HUDEP-2 (cell line): ENCODE measurements around the gene SELENOW.
A peak's percentile ranks its signal among the peaks of the same experiment; 100 is the strongest.
"Not testable (repeated sequence)": the region's sequence is repeated elsewhere in the genome, so short reads cannot be mapped to it uniquely, and the experiment has no call there.

ENCODE experiments used
- DNase-seq, 76 experiments: peaks; one replicate each; lab custom pipeline; 2025; ENCODE audit not compliant: unreplicated experiment in 76 of 76; lab: John Stamatoyannopoulos, UW

The SELENOW gene

DNA sequence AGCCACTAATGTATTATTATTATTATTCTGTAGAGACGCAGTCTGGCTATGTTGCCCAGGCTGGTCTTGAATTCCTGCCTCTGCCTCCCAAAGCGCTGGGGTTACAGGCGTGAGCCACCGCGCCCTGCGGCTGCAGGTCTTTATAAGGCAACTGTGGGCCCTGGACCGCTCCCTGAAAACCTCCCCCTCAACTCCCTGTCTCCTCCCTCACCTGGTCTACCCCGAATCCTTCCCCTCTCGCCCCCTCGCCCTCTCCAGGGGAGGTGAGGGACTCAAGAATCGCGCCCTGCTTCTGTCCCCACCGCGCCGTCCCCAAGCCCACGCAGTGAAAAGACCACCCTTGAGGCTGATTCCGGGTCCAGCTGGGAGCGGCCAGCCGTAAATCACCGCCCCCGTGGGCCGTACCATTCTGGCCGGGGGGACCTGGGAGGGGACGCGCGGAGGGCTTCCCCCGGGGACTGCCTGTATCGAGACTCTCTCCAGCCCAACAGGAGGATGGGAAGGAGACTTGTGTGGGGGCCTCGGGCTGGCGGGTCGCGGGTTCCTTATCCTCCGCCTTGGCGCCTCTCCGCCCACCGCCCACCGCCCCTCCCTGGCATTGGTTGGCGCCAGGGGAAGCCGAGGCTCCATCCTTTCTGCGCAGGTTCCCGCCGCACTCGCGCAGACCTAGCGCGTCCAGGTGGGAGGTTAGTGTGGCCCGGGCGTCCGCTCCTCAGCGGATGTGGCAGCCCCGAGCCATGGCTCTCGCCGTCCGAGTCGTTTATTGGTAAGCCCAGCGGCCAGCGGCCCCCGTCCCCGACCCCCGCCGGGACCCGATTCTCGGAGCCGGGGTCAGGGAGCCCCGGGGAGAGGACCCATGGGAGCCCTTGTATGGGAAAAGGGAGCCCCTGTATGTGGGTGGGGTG, at the start of gene SELENOW:
Gene SELENOW, plus strand, starts transcription at position 655 of the 905 bp plus-strand sequence. Its CDS starts 83 bp downstream, at position 738.
- DNase-seq = peak in 68 of 76 experiments; percentile 27 to 97 (median 73)

DNA sequence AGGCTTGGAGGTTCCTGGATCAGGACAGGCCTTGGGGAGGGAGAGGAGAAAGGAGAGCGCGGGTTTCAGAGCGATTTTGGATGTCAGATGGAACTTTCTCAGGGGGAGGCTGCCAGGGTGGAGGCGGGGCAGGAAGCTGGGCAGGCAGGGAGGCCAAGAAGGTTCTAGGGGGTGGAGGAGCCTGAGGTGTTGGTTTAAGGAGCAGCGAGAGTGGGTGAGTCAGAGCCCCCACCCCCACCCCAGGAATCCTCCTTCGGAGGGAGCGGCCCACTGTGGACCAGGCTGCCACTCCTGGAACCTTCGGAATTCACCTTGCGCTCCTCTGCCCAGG, 49.1 kb upstream of the SELENOW start:
- peak in 28 of 76 experiments; percentile 11 to 54 (median 26) for DNase-seq

DNA sequence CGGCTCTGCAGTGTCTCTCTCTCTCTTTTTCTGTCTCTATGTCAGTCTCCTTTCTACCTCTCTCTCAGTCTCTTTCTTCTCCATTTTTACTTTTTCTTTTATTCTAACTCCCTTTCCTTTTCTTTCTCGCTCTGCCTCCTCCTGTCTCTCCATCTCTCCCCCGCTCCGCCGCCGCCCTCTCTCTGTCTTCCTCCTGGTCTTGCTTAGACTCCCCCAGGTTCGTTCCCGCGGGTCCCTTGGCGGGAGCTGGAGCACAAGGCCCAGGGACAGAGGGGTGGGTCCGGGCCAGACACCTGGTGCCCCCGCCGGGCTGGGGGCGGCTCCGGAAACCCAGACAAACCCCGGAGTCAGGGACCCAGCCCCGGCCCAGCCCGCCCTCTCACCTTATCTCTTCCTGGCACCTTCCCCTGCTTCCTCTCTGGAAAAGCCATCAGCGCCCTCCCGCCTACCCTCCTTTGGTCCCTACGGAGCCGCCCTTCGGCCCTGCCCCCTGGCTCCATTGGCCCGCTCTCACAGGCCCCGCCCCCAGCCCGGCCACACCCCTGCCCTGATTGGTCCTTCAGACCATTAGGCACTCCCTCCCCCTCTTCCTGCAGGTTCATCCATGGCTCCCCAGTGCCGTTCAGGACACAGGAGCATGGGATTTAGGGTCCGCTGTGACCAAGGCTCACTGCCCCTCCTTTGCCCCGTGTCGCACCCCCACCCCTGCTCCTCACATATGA, 48.5 kb upstream of the SELENOW start:
- DNase-seq = peak in 73 of 76 experiments; percentile 27 to 93 (median 81)

DNA sequence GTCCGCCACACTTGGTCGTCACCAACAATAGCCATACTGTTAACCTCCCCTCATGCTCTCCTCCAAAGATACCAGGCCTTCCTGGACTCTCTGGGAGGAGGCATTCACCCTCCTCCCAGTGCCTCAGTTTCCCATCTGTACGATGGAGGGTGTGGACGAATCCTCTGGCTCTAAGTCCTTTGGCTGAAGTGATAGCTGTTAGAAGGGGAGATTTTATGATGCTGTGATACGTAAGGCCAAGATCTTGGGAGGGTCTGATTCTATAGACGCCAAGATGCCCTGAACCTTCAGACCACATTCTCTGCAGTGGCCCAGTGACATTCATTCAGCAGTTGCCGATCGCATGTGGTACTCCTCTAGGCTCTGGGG, 48.0 kb upstream of the SELENOW start:
- DNase-seq = no peak

DNA sequence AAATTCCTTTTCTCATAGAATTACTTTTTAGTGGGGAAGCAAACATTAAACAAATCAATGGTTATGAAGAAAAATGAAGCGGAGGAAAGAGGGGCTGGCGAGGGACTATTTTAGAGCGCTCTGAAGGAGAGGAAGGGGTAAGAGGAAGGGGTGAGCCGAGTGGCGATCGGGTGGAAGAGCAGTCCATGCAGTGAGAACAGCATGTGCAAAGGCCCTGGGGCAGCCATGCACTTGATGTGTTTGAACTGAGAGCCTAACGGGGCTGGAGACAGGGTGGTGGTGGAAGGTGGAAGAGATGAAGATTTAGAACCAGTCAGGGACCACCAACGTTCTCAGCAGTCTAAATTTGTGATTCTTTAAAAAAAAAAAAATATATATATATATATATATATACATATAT, 47.6 kb upstream of the SELENOW start:
- no peak for DNase-seq

DNA sequence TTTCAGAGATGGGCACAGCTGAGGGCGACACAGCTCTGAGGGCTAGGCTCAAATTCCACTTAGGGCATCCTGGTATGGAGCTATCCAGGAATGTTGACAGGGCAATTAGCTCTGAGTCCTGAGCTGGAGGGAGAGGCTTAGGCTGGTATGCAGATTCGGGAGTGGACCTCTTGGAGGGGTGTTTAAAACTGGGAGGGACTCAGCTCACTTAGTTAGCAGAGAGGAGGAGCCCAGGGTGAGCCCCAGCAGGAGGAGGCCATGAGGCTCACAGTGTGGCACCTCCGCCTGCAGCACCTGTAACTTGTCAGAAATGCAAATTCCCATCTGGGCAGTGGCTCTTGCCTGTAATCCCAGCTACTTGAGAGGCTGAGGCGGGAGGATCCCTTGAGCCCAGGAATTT, 43.4 kb upstream of the SELENOW start:
- DNase-seq = no peak

DNA sequence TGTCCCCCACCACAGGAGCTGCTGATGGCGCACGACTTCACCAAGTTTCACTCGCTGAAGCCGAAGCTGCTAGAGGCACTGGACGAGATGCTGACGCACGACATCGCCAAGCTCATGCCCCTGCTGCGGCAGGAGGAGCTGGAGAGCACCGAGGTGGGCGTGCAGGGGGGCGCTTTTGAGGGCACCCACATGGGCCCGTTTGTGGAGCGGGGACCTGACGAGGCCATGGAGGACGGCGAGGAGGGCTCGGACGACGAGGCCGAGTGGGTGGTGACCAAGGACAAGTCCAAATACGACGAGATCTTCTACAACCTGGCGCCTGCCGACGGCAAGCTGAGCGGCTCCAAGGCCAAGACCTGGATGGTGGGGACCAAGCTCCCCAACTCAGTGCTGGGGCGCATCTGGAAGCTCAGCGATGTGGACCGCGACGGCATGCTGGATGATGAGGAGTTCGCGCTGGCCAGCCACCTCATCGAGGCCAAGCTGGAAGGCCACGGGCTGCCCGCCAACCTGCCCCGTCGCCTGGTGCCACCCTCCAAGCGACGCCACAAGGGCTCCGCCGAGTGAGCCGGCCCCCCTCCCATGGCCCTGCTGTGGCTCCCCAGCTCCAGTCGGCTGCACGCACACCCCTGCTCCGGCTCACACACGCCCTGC, 37.5 kb upstream of the SELENOW start:
- DNase-seq = no peak

DNA sequence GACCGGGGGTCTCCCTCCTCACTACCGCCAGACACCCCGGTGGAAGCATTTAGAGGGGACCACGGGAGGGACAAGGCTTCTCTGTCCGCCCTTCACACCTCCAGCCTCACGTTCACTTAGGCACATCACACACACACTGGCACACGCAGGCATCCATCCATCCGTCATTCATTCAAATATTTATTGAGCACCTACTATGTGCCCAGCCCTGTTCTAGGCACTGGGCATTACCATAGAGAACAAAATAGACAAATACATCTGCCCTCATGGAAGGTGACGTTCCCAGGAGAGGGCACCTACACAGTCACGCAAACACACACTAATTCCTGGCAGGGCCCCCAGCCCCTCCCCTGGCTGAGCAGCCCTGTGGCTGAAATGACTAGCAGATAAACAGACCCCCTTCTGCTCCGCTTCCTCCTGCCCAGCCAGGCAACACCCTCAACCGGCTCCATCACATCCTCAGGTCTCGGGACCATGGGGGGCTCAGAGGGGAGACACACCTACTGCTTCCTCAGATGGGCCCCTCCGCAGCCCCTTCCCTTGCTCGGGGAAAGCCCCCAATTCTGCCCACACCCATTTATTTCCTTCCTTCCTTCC, 36.9 kb upstream of the SELENOW start:
- DNase-seq = no peak

DNA sequence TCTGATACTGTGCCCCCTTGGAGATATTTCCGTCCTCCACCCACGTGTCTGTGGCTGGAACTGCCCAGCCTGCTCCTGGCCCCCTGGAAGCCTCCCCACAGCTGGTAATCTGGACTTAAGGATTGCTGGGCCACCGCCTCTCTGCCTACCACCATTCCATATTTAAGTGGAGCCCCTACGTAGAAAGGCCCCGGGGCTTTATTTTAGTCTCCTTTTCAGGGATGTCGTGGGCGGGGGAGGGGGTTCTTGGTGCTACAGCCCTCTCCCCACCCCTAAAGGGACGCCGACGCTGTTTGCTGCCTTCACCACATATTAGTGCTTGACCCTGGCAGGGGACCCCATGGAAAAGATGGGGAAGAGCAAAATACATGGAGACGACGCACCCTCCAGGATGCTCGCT, 35.9 kb upstream of the SELENOW start:
- DNase-seq = no peak

DNA sequence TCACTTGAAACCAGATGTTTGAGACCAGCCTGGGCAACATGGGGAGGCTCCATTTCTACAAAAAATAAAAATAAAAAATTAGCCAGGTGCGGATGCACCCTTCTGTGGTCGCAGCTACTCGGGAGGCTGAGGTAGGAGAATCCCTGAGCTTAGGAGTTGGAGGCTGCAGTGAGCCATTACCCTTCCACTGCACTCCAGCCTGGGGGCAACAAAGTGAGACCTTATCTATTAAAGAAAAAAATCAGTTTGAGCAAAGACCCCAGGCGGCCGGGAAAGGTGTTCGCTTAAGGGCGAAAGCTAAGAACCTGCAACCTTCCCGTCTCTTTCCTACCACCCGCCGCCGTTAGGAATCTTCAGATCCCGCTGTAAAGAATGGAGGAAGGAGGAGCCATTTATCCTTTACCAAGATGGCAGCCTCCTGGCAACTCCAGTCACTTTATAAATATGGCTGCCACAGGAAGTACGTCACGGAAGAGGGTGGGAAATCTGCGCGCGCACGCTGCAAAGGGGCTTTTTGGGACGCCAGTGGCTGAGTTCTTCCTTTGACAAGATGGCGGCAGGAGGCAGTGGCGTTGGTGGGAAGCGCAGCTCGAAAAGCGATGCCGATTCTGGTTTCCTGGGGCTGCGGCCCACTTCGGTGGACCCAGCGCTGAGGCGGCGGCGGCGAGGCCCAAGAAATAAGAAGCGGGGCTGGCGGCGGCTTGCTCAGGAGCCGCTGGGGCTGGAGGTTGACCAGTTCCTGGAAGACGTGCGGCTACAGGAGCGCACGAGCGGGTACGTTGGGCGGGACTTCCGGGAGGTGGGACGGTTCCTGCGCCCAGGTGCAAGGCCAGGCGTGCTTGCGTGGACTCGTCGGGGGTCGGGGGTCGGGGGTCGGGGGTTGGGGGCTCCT, 33.2 kb upstream of the SELENOW start, which contains the start of gene NOP53:
Gene NOP53, plus strand, starts transcription at position 537 of the 892 bp plus-strand sequence. Its CDS starts 14 bp downstream, at position 551.
- DNase-seq = peak; percentile 72 to 100 (median 97)

DNA sequence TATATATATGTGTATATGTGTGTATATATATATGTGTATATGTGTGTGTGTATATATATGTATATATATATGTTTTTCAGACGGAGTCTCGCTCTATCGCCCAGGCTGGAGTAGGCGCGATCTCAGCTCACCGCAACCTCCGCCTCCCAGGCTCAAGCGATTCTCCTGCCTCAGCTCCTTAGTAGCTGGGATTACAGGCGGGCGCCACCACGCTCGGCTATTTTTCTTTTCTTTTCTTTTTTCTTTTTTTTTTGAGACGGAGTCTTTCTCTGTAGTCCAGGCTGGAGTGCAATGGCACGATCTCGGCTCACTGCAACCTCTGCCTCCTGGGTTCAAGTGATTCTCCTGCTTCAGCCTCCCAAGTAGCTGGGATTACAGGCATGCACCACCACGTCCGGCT, 32.4 kb upstream of the SELENOW start:
- DNase-seq = not testable (repeated sequence)

DNA sequence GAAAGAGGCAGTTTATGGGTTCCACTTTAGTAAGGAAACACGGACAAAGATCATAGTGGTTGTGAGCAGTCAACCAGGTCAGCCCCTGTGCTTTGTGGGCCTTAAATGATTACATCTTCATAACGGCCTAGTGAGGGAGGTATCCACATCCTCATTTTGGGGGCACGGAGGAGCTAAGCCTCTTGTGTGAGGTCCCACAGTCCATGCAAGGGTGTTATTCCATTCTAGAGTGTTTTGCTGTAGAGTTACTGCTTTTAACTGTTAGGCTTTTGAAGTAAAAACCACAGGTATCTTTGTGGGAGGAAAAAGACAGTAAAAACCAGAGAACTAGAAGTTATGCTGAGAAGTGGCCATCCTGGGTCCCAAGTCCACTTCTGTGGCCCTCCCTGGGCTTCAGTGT, 29.2 kb upstream of the SELENOW start:
- no peak for DNase-seq

DNA sequence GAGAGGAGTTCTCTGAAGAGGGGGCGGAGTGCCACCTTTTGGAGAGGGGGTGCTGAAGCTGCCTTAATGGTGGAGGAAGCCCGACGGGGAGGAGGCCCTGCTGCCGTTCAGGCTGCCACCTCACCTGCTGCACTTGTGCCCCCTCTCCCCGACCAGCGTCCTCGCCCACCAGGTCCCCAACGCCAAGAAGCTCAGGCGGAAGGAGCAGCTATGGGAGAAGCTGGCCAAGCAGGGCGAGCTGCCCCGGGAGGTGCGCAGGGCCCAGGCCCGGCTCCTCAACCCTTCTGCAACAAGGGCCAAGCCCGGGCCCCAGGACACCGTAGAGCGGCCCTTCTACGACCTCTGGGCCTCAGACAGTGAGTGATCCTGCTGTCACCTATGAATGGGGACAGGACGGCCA, 27.8 kb upstream of the SELENOW start:
- no peak for DNase-seq

DNA sequence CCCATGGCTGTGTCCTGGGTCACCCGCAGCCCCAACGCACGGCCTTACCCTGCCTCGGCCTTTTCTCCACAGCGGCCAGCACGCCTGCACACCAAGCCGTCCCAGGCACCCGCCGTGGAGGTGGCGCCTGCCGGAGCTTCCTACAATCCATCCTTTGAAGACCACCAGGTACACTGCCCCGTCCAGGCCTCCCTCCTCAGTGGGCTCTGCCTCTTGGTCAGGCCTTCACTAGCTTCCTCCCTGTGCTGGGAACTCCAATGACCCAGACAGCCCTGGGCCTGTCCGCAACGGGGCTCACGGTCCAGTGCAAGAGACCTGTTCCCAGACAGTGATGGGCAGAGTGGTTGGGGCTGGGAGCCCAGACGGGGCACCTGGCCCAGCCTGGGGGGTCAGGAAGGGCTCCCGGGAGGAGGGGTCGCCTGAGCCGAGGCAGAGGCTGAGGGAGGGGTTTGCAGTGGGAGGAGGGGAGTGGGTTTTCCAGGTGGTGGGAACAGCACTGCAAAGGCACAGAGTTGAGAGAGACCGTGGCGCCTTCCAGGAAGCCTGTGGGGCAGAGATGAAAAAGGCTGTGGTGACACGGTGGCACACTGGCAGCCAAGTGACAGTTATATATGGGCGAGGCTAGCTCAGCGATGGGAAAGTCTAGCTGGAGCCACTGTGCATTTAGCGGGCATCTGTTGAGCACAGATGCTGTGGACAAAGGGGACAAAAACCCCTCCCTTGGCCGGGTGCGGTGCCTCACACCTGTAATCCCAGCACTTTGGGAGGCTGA, 25.9 kb upstream of the SELENOW start:
- DNase-seq = no peak

DNA sequence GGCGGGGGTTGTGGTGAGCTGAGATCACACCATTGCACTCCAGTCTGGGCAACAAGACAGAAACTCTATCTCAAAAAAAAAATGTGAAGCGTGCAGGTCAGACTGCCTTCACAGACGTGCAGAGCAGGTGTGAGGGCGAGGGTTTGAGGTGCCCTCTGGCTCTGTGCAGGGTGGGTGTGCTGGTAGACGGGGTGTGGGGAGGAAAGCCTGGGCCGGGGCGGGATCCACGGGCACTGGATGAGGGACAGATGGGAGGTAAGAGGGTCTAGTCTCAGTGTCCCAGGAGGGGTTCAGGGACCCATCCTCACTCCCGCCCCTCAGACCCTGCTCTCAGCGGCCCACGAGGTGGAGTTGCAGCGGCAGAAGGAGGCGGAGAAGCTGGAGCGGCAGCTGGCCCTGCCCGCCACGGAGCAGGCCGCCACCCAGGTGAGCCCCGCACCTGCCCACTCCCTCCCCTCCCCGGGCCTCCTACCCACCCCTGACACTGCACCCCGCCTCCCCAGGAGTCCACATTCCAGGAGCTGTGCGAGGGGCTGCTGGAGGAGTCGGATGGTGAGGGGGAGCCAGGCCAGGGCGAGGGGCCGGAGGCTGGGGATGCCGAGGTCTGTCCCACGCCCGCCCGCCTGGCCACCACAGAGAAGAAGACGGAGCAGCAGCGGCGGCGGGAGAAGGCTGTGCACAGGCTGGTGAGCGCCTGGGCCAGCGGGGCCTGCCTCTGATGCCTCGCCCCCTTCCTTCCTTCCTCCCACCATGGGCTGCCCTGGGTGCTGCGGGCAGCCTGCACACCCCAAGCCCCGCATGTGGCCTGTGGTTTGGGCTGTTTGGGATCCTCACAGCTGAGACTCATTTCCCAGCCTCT, 24.1 kb upstream of the SELENOW start:
- no peak for DNase-seq

DNA sequence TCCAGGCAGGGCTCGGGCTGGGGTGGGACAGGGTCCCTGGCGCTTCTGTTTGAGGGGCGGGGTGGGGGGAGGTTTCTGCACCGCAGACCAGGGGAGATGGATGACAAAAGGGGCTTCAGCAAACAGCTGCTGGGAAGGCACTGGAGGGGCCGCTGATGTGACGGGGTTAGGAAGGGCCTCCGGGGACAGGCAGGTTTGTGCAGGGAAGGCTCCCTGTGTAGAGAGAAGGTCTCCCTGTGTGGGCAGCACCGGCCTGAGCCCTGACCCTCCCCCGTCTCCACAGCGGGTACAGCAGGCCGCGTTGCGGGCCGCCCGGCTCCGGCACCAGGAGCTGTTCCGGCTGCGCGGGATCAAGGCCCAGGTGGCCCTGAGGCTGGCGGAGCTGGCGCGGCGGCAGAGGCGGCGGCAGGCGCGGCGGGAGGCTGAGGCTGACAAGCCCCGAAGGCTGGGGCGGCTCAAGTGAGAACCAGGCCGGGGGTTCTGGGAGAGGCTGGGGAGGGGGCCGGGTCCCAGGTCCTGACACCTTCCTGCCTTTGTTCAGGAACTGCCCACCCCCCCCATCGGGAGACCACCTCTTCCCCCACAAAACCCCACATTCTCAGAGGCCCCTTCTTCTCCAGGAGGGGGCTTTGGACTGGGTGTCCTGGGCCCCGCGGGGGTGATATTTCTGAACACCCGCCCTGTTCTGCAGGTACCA, 23.3 kb upstream of the SELENOW start:
- DNase-seq = no peak

DNA sequence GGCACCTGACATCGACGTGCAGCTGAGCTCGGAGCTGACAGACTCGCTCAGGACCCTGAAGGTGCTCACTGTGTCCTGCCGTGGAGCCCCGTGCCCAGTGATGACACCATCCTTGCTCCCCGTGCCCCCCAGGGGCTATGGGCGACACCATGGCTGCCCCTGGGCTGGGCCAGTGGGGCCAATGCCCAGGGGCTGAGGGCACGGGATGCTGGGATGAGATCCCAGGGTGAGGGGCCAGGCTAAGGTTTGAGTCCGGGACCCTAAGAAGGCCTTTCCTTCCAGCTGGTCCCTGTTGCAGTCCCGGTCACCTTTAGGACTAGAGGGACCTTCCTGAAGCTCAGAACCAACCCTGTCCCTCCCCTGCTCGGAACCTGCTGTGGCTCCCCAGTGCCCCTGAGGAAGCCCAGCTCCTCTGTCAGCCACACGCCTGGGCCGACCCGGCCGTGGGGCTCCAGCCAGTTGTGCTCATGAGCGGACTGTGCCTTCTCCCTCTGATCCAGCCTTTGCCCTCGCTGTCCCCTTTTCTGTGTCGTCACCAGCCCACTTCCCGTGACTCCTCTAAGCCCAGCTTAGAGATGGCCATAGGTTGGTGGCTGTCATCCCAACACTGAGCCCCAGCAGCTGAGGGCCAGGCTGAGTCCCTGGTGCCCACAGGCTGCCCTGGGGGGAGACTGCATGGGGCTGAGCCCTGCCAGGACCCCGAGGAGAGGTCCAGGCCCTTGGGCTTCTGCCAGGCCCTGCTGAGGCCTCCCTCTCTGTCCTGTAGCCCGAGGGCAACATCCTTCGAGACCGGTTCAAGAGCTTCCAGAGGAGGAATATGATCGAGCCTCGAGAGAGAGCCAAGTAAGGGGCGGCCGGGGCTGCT, 22.5 kb upstream of the SELENOW start:
- no peak for DNase-seq
